Amygdala (tissue), 56 donors: ENCODE data around the gene PAX7.

ENCODE experiments used
- DNase-seq, 56 donors: peaks; one replicate each; lab custom pipeline; 2025; lab: John Stamatoyannopoulos, UW

Gene PAX7

GRCh38 chr1:18640228-18641004, 9.8 kb downstream of the PAX7 start:
- DNase-seq: no peak

GRCh38 chr1:18641005-18641941, 10.6 kb downstream of the PAX7 start:
- no peak for DNase-seq

- DNase-seq: no peak
These were observed 11.8 kb downstream of the PAX7 start for GRCh38 chr1:18642278-18643095.

- DNase-seq: no peak
These were observed 12.7 kb downstream of the PAX7 start for GRCh38 chr1:18643154-18644012.

GRCh38 chr1:18644013-18644399, 13.4 kb downstream of the PAX7 start:
- no peak for DNase-seq

DNA sequence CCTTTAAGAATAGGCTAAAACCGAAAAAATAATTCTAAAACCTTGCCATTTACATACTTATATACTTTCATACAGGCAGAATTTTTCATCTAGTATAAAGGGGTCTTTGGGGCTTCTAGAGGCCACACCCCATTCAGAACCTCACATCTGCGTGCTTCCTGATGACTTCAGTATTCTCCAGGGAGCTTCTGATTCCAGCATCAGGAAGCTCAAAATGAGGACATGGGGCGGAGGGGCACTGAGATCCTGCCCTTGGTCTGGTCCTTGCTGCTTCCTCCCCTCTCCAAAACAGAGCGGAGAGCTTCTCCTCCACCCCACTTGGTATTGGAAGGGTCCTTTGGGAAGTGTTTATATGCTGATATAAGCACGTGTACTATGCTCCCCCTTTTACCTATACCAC, 13.8 kb downstream of the PAX7 start:
- no peak for DNase-seq

DNA sequence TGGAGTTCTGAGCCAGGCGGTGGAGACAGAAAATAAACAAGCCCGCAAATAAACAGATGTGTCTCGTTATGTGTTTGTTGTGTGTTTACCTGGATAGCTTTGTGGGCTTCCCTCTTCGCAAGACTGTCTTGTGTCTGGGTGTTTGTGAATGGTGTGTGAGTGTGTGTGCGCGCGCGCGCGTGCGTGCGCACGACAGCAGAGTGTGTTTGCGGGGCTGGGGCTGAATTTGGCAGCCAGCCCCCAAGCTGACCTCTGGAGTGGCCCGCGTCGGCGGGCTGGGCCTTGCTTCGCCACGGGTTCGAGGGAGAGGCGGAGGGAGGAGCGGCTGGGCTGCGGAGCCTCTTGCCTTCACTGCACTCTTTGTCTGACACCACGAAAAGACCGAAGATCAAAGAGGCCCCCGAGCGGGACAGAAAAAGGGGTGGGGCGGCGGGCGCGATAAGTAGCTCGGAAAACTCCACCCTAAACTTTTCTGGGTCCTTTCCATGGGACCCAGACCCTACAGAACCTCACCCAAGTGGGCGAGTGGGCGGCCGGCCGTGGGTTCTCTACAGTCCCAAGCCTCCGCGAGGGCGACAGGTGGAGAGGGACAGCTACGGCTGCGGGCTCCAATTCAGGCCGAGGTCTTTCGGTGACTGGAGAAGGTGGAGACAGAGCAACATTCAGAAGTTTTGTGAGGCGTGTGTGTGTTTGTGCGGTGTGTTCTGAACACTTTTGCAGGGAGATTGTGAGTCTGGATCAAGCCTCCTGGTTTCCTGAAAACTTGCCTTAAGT, 14.5 kb downstream of the PAX7 start:
- DNase-seq: no peak

DNA sequence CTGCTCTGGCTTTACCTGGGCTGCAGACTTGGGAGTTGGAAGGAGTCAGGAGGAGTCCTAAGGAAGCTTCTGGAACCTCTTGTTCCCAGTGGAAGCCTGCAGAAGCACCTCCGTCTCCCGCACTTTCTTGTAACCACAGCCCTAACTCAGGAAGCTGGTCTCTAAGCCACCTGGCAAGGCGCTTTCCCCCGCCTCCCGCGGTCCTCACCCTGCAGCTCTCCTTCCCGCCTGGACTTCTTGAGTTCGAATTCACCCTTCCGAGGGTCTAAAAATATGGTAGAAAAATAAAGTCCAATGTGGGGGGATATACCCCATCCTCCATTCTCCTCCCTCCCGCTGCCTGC, 15.1 kb downstream of the PAX7 start:
- DNase-seq: no peak

- DNase-seq: no peak
These were observed 15.6 kb downstream of the PAX7 start for GRCh38 chr1:18646091-18646785.

DNA sequence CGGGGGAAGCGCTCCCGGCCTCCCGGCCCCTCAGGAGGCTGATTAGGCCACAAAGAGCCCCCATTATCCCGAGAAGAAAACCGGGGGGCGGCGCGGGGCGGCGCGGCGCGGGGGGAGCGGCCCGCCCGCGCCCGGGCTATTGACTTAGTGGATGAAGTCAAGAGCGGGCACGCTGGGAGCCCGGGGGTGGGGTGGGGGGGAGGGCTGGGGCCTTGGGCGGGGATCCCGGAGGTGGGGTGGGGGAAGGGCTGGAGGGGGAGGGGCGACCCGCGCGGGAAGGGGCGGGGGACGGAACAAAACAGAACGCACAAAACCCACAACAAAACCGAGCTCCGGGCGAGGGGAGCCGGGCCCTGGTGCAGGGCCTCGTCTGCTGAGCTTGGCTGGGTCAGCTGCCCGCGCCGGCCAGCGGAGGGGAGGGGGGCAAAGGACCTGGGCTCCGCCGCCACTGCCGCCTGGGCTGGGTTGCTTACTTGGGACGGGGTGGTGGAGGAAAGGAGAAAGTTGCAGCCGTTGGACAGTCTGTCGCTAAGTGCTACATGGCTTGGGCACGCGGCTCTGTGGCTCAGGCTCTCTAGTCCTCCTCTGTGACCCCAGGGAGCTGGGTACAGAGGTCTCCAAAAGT, 16.3 kb downstream of the PAX7 start:
- DNase-seq: no peak

DNA sequence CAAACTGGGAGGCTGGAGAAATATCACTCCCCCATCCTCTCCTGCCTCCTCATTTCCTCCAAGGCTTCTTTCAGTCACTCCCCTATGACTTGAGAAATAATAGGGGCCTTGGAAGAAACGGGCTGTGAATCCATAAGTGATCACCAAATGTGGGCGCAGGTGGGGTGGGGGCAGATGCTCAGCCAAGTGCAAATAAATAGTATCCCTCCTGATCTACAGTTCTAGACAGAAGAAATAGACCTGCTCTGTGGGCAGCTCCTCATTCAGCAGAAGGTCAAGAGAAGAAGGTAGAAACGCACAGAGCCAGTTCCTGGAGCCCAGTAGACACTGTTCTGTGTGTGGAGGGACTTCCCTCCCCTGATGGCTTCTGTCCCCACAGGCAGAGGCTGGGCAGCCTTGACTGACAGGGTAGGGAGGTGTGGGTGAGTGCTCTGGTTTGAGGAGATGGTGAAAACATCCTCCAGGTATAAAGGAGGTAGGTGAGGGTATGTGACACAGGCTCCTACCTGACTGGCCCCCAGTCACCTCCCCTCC, 17.1 kb downstream of the PAX7 start:
- no peak for DNase-seq

- no peak for DNase-seq
These were observed 19.2 kb downstream of the PAX7 start for GRCh38 chr1:18649693-18650370.

DNA sequence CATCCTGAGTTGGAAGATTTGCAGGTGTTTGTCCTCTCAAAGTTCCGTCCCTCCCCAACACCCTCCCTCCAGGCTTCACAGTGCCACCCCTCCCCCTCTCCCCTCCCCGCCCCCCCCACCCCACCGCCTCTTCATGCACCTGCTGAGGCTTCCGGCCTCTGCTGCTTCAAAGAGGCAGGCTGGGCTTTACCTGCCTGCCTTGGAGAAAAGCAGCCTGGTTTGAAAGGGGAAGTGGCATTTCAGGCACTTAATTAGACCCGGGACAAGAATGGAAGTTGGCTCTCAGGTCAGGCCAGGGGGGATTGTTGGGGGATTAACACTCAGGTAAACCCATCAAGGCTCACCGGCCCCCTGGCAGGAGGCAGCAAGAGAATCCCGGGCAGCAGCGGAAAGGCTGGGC, 21.1 kb downstream of the PAX7 start:
- DNase-seq: no peak

DNA sequence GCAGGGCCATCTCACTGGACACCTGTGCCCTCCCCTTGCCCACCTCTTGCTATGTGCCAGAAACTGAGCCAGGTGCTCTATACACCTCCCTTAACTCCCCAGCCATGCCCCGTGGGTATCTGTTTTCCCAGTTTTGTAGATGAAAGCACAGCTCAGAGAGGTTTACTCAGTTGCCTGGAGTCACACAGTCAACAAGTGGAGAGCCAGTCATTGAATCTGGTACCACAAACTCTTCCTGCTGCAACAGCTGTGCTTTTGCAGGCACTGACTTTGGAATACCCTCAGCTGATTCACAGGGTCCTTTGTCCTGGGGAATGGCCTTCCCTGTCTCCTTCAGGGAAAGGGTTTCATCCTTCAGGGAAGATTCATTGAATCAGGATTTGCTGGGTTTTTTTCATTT, 22.1 kb downstream of the PAX7 start:
- DNase-seq: no peak

- no peak for DNase-seq
These were observed 22.7 kb downstream of the PAX7 start for GRCh38 chr1:18653367-18653766.

DNA sequence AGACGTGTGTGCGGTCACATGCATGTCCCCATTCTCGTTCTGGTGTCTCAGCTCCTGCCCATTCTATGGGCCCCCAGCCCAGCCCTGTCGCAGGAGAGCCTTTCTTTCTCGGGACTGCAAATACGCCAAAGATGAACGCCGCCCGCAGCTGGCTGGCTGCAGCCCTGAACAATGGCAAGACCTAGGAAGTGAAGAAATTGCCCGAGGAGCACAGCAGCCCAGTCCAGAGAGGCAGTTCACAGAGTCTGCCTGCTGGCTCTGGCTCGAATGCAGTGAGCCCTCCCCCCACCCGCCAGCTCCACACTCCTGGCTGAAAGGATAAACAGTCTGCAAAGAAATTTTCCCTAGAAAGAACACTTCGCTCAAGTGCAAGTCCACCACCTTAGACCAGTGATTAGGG, 23.3 kb downstream of the PAX7 start:
- DNase-seq: peak in 2 of 56 donors; percentile 1

DNA sequence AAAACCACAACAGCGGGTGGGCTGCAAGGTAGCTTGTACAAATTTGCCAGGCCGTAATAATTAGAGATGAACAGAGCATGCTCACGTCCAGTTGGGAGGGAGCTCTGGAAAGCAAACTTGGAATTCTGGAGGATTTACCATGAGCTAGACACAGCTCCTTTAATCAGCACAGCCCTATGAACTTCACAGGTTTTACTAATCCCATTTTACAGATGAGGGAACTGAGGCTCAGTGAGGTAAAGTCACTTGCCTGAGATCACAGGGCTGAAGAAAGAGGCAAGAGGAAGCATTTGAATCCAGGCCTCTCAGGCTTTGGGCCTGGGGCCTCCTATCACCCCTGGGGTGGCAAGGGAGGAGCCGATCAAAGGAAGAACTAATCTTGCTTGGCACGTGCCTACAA, 24.0 kb downstream of the PAX7 start:
- DNase-seq: no peak
